ENCODE data around the gene DNAJC16.

DNA sequence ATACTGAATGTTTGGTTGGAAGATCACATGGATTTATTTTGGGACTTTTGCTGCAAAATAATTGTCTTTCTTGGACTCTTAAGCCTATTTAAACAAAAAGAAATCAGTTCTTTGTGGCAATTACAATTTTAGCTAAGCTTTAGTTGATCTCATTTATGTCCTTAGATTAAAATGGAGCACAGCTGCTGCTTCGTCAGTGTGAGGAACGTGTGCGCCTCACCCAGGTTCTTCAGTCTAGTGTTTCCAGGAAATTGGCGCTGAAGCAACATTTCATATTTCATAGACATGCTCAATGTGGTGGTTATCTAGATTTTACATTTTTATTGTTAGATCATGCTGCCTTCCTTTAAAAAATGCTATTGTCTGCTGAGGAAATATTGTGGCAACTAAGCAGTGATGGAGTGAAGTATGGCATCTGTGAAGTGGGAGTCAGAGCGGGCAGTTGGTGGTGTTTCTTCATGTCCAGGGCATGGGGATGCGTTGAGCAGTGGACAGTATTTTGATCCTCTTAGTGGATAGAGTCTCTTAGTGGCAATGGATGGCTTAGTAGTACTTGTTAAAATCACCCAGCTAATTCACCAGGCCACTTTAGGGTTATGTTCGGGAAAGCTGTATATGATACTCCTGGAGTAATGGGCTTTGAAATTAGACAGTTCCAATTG is 96.2 kb downstream of the DNAJC16 start:
- TF ChIP-seq CTCF (IDR thresholded peaks at IDR 0.05; ENCODE audit: insufficient read depth, low read length) (no peak), POLR2AphosphoS5 (IDR thresholded peaks at IDR 0.05; ENCODE audit: low read depth) (no peak)

Data from HL-60 (cell line).